ENCODE data around the gene METAP1.
"Not testable (repeated sequence)": the region's sequence is repeated elsewhere in the genome, so short reads cannot be mapped to it uniquely, and the experiment has no call there.

METAP1 gene

DNA sequence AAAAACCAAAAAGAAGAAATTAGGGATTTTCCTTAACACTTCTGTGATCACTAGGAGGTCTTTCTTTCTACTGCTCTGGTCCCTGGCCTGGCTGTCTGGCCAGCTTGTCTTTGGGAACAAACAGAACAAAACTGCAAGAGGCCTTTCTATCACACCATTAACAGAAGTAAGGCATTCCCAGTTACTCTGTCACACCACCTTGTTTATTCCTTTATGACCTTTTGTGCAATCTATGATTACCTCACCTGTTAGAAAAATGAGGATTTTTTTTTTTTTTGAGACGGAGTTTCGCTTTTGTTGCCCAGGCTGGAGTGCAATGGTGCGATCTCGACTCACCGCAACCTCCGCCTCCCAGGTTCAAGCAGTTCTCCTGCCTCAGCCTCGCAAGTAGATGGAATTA lies 3.0 kb downstream of the METAP1 start:
- DNase-seq: no peak

DNA sequence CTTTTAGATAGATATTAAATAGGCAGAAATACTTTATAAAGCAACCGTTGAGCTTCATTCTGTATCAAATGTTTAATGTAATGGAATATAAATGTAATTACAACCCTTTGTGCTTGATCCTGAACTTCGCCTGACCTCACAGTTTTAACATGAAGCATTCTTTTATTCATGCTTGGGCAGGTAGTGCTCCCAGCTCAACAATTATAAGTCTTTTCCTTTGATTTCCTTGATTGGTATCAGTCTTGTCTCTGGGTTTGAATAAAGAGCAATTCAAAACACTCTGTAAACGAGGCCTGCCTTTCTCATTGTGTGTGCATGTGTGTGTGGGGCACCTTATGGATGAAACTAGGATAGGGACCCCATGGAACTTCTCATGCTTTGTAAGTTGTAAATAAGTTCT lies 6.8 kb downstream of the METAP1 start:
- no peak for DNase-seq

DNA sequence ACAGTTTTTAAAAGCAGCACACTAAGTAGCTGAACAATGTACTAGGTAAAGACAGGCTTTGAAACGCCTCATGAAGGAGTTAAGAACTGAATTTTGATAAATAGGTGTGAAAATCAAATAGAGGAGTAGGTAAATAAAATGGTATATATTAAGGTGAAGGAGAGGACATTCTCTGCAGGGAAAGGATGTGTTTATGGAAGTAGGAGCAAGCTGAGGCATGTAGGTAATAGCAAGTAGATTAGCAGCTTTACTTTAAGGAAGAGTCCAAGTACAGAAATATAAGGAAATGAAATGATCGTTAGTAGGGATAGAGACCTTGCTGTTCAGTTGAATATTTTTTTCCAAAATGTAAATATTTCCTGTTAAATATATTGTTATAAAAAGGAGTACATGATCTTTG lies 12.5 kb downstream of the METAP1 start:
- DNase-seq: no peak

DNA sequence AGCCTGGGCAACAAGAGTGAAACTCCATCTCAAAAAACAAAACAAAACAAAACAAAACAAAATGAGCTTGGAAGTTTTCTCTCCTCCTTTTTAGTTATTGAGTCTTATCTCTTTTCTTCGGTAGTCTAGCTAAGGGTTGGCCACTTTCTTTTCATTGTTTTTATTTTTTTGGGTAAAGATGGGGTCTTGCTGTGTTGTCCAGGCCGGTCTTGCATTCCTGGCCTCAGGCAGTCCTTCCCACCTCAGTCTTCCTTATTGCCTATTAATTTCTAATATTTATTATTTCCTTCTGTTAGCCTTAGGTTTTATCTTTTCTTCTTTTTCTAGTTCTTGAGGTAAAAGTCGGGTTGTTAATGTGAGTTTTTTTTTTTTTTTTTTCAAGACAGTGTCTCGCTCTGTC lies 16.4 kb downstream of the METAP1 start:
- no peak for DNase-seq

DNA sequence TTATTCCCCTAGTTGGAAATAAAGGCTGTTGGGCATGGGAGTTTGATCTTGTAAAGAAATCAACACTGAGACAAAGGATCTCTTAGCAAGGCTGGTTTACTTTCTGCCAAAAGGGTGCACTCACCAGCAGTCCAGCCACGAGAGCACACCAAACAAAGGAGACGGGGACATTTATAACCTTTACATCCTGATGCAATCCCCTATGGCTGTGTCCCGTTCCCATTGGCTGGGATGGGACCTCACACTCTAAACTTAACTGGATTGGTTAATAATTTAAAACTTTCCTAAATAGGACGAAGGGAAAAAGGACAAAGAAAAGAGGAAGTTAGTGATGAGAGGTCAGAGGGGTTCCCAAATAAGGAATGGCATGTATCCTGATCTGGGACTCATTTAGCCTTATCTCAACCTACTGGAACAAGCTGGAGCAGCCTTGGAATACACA lies 17.9 kb downstream of the METAP1 start:
- DNase-seq: no peak

DNA sequence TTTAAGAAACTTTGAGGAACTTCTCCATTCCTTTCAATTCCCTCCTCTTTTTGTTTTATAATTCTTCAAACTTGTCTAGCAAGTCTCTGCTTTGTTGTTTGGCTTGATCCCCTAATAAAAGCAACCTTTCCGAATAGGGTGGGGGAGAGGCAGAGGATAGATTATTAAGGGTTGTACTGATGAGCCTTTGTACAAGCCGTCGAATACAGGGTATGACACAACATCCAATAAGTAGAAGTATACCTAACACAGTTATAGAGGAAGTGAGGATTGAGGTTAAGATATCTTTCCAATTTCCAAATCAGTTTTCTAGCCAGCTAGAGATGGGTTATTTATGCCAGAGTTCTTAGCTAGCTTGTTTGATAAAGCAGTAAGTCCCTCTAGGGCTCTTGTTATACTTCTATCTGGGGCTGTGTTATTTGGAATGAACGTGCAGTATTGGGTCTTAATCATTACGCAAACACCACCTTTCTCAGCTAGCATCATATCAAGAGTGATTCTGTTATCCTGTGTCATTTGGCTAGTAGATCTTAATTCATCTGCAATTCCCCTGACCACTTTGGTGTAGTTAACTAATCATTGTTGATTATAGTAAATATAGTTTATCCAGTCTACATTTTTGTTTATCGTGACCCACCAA lies 18.5 kb downstream of the METAP1 start:
- DNase-seq: no peak

DNA sequence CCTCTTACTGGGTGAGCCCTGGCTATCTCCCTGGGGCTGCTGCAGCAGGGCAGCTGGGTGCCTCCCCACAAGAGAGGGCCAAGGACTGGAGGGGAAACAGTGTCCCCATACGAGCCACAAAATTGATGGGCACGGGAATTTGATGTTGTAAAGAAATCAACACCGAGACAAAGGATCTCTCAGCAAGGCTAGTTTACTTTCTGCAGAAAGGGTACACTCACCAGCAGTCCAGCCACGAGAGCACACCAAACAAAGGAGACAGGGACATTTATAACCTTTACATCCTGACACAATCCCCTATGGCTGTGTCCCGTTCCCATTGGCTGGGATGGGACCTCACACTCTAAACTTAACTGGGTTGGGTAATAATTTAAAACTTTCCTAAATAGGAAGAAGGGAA lies 25.9 kb downstream of the METAP1 start:
- no peak for DNase-seq

DNA sequence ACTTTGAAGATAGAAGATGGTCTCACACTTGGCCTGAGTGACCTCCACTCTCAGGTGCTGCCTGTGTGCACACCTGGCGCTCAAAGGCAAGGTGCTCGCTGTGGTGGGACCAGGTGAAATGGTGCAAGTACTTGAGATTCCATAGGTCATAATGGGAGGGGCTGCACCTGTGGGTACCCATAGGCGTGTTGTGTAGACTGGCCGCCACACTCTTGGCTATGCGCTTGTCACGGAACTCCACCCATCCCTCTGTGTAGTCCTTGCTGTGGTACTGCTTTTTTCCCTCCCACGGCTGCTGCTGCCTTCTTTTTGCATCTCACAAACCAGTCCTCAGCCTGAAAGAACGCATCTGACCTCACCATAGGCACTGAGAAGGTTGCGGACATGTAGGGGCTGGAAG lies 27.0 kb downstream of the METAP1 start:
- no peak for DNase-seq

DNA sequence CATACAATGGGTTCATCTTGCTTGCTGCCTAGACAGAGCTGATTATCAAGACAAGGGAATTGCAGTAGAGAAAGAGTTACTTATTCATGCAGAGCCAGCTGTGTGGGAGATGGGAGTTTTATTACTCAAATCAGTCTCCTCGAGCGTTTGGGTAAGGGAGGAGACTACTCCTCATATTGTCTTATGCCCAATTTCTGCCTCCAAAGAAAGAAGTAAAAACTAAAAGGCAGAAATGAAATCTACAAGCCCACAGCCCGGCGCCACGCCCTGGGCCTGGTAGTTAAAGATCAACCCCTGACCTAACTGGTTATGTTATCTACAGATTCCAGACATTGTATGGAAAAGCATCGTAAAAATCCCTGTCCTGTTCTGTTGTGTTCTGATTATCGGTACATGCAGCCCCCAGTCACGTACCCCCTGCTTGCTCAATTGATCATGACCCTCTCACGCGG lies 28.3 kb downstream of the METAP1 start:
- not testable (repeated sequence) for DNase-seq

DNA sequence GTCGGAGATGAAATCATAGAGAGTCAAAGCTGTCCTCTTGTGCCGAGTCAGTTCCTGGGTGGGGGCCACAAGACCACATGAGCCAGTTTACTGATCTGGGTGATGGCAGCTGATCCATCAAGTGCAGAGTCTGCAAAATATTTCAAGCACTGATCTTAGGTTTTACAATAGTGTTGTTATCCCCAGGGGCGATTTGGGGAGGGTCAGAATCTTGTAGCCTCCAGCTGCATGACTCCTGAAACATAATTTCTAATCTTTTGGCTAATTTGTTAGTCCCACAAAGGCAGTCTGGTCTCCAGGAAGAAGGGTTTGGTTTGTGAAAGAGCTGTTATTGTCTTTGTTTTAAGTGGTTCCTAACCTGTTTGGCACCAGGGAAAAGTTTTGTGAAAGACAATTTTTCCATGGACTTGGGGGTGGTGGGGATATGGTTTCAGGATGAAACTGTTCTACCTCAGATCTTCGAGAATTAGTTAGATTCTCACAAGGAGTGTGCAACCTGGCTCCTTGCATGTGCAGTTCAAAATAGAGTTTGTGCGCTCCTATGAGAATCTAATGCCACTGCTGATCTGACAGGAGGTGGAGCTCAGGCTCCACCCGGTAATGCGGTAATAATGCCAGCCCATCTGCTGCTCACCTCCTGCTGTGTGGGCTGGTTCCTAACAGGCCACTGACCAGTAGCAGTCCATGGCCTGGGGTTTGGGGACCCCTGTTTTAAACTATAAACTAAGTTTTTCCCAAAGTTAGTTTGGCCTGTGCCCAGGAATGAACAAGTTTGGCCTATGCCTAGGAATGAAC lies 29.2 kb downstream of the METAP1 start:
- DNase-seq: no peak

DNA sequence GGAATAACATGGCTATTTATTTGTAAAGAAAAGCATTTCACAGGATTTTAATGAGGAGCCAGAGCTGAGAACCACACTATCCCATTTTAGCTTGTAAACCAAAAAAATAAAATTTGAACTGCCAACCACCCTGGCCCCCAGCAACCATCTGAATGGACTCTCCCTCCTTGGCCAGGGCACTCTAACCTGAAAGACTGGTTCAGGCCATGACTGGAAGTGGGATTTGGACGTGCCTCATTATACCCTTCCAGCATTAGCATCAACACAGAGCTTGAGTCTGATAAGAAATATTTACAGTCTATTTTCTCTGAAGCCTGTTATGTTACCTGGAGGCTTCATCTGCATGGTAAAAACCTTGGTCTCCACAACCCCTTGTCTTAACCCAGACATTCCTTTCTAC lies 30.0 kb downstream of the METAP1 start:
- no peak for DNase-seq

DNA sequence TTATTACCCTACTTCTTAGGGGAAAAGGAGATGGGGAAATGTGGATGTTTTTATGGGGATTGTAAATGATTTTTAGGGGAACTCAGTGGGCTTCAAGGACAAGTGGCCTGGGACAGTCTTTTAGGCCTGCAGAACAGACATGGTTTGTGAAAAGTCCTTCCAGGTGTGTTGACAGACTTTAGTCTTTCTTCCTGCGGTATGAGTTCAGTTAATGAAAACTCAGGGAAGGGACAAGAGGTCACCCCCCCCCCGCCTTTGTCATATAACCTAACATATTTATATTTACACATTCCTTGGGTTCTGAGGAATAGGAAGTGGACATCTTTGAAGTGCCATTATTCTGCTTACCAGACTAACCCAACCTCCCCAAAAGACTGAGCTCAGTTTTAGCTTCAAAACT lies 31.8 kb downstream of the METAP1 start:
- no peak for DNase-seq

DNA sequence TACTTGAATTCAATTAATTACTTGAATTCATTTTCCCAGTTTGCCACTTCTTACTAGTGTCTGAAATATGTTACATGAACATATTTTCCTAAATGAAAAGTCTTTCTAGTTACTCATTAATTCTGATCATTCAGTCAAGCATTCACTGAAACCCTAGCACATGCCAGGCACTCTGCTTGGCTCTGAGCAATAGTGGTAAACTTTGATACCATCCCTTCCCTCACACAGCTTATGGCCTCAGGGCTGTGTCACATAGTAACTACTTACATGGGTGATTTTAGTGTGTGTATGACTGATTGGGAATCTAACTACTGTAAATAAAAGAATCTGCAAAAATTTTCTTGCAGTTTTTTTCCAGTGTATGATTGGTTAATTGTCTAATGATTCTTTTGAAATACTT lies 32.7 kb downstream of the METAP1 start:
- no peak for DNase-seq

DNA sequence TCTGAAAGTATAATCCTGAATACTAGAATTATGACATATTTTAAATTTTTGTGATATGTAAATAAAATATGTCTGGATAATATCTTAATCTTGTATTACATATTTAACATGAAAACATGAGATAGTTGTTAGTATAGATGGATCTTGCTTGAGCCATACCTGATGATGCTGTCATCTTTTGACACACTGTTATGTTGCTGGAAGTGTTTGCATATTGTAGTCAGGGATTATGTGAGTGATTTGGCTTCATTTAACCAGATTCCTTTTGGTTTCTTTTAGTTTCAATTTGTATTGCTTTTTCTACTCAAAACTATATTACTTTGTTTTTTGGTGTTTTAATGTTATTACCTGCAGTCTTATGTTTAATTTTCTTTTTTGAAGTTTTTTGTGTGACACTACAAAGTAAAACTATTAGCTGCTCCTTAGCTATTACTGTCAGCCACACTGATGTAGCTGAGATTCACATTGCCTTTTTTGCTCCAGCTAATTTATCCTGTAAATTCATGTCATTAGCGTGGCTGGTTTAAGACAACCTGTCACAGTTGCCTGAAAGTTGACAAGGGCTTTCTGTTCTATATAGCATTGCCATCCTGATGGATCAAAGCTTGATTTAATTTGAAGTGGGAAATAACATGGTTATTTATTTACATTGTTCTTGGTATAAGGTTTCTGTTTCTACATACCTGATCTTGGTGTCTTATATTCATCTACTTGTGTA lies 33.7 kb downstream of the METAP1 start:
- no peak for DNase-seq

DNA sequence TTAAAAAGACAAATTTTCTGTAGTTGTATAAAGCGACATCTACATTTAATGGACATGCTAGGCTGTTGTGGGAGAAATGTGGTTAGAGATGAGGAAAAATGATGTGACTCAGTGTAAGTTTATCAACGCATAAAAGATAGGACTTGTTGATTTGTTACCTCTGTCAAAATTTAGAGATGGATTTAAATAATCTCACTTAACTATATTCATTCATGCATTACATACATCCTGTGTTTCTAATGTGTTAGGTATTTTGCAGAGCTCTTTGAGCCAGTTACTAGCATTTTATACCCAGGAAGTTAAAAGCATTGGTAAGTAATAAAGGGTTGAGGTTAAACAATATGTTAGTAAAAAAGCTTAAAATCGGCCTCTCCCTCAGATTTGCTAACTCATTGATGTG lies 34.3 kb downstream of the METAP1 start:
- no peak for DNase-seq

DNA sequence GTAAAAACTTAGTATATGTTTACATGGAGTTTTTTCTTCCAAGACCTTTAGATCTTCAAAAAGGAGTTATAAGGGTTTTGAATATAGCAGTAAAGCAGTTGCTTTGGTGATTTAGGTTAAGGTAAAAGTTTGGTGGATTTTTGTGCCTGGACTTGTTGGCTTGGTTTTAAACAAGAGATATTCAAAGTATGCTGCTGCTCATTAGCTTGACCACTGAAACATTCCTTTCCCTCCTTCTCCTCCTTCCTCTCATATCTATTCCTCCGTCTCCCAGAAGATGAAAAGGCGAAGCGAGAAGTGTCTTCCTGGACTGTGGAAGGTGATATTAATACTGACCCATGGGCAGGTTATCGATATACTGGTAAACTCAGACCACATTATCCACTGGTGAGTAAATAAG lies 38.4 kb downstream of the METAP1 start:
- no peak for DNase-seq

DNA sequence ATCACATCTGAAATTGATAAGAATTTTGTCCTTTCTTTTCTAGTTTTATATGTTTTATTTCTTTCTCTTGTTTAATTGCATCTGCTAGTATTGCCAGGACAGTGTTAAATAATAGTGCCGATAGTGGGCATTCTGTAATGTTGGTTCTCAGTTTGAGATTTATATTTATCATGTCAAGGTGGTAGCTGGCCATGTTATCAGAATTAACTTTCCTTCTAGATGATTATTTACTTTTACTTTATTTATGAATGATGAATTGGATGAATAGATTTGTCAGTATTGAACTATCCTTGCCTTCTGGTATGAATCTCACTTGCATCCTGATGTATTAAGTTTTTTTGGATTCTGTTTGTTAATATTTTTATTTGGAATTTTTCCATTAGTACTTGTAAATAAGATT lies 42.7 kb downstream of the METAP1 start:
- DNase-seq: no peak

DNA sequence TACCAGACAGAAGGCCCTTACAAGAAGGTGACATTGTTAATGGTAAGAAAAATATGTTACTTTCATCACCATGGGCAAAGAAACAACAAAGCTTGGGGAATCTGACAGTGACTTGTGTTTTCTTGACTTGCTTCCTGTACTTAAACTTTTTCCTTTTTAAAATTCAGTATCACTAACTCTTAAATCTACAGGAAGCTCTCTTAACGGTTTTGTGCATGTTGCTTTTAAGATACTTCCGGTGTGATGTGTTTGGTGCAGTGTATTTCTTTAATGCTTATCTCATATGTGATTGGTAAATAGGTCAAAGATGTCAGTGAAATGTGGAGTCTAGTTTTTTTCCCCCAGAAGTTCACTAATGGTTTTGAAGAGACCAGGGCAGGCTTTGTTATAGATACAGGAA lies 47.8 kb downstream of the METAP1 start:
- DNase-seq: no peak

DNA sequence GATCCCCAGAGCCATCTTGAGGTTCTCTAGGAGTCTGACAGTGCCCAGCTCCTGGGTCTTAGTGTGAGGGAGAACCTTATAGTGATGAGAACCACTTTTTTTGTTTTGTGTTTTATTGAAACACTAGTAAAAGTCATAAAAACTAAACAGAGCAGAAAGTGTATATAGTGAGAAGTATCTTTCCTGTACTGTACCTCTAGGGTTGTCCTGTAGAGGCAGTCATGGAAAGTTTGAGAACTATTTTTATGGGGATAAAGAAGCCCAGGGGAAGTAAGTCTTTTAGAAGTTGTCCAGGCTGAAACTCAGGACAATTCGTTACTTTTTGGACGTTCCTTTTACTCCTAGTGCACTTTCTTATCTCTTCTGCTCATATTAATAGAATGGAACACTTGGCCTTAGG lies 52.2 kb downstream of the METAP1 start:
- DNase-seq: no peak

DNA sequence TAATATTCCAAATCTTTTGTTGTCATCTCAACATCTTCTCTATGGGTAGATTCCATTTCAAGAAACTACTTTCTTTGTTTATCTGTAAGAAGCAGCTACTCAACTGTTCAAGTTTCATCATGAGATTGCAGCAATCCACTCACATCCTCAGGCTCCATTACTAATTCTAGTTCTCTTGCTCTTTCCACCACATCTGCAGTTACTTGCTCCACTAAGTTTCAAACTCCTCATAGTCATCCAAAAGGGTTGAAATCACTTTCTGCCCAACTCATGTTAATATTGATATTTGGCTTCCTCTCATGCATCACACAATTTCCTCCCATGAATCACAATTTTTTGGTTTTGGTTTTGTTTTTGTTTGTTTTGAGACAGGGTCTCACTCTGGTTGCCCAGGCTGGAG lies 57.4 kb downstream of the METAP1 start:
- no peak for DNase-seq

DNA sequence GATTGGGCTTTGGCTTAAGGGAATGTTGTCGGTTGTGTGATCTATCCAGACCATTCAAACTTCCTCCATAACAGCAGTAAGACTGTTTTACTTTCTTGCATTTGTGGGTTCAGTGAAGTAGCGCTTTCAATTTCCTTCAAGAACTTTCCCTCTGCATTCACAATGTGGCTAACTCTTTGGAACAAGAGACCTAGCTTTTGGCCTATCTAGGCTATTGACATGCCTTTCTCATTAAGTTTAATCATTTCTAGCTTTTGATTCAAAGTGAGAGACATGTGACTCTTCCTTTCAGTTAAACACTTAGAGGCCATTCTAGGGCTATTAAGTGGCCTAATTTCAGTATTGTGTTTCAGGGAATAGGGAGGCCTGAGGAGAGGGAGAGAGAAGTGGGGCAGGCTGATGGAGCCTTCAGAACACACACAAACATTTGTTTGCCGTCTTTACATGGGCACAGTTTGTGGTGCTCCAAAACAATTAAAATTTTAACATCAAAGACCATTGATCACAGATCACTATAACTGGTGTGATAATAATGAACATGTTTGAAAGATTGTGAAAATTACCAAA lies 59.0 kb downstream of the METAP1 start:
- DNase-seq: no peak

DNA sequence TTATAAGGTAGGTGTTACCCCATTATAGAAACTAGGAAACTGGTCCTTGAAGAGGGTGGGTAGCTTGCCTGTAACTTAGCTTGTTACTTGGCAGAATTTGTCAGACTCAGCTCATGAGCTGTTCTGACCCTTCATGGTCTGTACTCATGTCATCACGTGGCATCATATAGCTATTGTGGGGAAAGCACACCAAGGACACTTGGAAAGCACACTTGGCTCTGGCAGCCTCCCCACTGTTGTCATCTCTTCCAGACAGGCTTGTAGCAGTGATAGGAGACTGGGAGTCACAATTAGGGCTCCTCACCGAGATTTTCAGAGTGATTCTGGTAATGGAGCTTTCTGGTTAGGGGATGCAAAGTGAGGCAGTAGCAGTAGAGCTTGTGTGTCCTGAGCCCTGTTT lies 62.7 kb downstream of the METAP1 start:
- DNase-seq: no peak

DNA sequence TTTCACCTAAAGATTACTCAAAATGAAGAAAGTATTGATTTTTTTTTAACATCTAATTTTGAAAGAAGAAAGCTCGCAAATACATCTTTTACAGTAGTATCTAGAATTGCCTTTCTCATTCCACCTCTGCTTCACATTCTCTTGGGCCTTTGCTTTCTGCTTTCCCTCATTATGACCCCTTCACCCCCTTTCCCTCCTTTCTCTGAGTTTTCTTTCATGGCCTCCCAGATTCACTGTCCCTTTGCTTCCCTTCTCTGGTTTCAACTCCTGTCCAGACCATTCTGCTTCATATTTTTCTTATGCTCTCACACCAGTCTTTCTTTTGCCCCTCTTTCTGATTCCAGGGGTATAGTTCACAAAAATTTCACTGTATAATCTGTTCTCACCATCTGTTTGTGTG lies 64.0 kb downstream of the METAP1 start:
- DNase-seq: no peak

Data from activated naive CD4-positive, alpha-beta T cell treated with anti-CD3 and anti-CD28 coated beads, Interleukin-2, amount 50 U/mL, for 16 hours (primary cell).